ENCODE results near the gene PDE4B. TPM values are rescaled to one million over a fixed set of nuclear protein-coding genes. Genes with fewer than 3 reads are reported as not detected.

The PDE4B gene
- total and polyA plus RNA-seq, 9 of the 15 experiments (the other 6 are each of a cell fraction or from before 2014, with no cell fraction given), result 0.09 TPM; not detected in 8

GRCh38 chr1:66399888-66400529, 607.3 kb downstream of the PDE4B start:
- no TSS peak for BruUV-seq (replicated peaks)
- Histone ChIP-seq H3K27ac (ENCODE audit: extremely low read depth, low read depth, low read length) (no peak overlapping the region), H3K9ac (ENCODE audit: insufficient read depth in 1 of 2, low read depth in 2 of 2, low read length in 2 of 2) (no peak overlapping the region), H3K9me3 (replicated peaks; ENCODE audit: control insufficient read depth, insufficient read depth, low read depth, low read length) (no peaks in the 10 kb centered on the region), H2AFZ (ENCODE audit: low read depth, low read length) (no peak overlapping the region), H3K79me2 (ENCODE audit: control insufficient read depth, insufficient read depth, low read length) (no peaks in the 10 kb centered on the region), H3K9me1 (ENCODE audit: control insufficient read depth, insufficient read depth, low read length) (no peaks in the 10 kb centered on the region), H3K4me3 (no peak overlapping the region), H3K36me3 (ENCODE audit: control insufficient read depth, insufficient read depth, low read length) (no peaks in the 10 kb centered on the region), H3K4me2 (ENCODE audit: insufficient read depth, low read length) (no peak overlapping the region), H4K20me1 (replicated peaks; ENCODE audit: control insufficient read depth, insufficient read depth, low read length) (no peaks in the 10 kb centered on the region), H3K4me1 (replicated peaks in 1 of 2; ENCODE audit: control insufficient read depth in 2 of 2, insufficient read depth in 2 of 2, low read length in 2 of 2) (no peaks in the 10 kb centered on the region), H3K27me3 (ENCODE audit: control insufficient read depth in 2 of 2, insufficient read depth in 2 of 2, low read length in 2 of 2) (no peaks in the 10 kb centered on the region; a peak in 1 of 5 replicates)
- DNase-seq (ENCODE audit: extremely low read depth in 1 of 4, low spot score in 3 of 4), result no peak
- 6% methylated on average over 2 of the region's 3 CpGs for WGBS (ENCODE audit: insufficient coverage, low coverage, missing lambda C conversion rate)
- POLR2A ChIA-PET, result no interaction called here
- FAIRE-seq, result no peak
- intact Hi-C loops (cut with micrococcal nuclease), result no loop called here
- TF ChIP-seq CTBP1 (IDR thresholded peaks at IDR 0.05; ENCODE audit: borderline replicate concordance) (no peak), ZKSCAN1 (IDR thresholded peaks at IDR 0.05; ENCODE audit: low read depth, low read length) (no peak), FOXA3 (CRISPR knock-in tag; conservative IDR thresholded peaks at IDR 0.05 in 1 of 2, IDR thresholded peaks at IDR 0.05 in 1 of 2) (no peak), POLR2A (conservative IDR thresholded peaks at IDR 0.05) (no peak), COPS2 (conservative IDR thresholded peaks at IDR 0.05) (no peak), ZNF146 (CRISPR knock-in tag; IDR thresholded peaks at IDR 0.05; ENCODE audit: unreplicated experiment) (no peak), YBX1 (IDR thresholded peaks at IDR 0.05) (no peak), RB1 (IDR thresholded peaks at IDR 0.05; ENCODE audit: low read depth) (no peak), ZKSCAN3 (CRISPR knock-in tag; IDR thresholded peaks at IDR 0.05) (no peak), SIN3A (IDR thresholded peaks at IDR 0.05; ENCODE audit: borderline replicate concordance in 2 of 2, control insufficient read depth in 1 of 2, low read depth in 2 of 2, low read length in 2 of 2) (no peak), CCNT2 (IDR thresholded peaks at IDR 0.05; ENCODE audit: borderline replicate concordance, extremely low read depth, insufficient read length, low read depth, low read length) (no peak), GTF2B (IDR thresholded peaks at IDR 0.05; ENCODE audit: extremely low read depth, insufficient read length) (no peak), MAFF (IDR thresholded peaks at IDR 0.05; ENCODE audit: low read length) (no peak), BRCA1 (IDR thresholded peaks at IDR 0.05) (no peak), BRCA1 (CRISPR knock-in tag; IDR thresholded peaks at IDR 0.05) (no peak), PKNOX1 (IDR thresholded peaks at IDR 0.05) (no peak), ZNF124 (CRISPR knock-in tag; IDR thresholded peaks at IDR 0.05) (no peak)
- in situ Hi-C loops (cut with MboI), result no loop called here
- CTCF ChIA-PET (ENCODE audit: low intra/inter-chr PET ratio), result no interaction called here
- no peak for ATAC-seq
